ENCODE results near the gene TEX2. TPM values are rescaled to one million over a fixed set of nuclear protein-coding genes. Genes with fewer than 3 reads are reported as not detected.

TEX2 gene
- total RNA-seq, 1 donor from 2014 or later: 15.9 TPM

- intact Hi-C loops (cut with micrococcal nuclease): no loop called here
These were observed 137.1 kb downstream of the TEX2 start for GRCh38 chr17:64125937-64126336.

- intact Hi-C loops (cut with micrococcal nuclease): no loop called here
These were observed 138.5 kb downstream of the TEX2 start for GRCh38 chr17:64124609-64125008.

GRCh38 chr17:64123114-64123513 lies 139.9 kb downstream of the TEX2 start:
- intact Hi-C loops (cut with micrococcal nuclease): no loop called here

GRCh38 chr17:64120972-64121786 lies 141.9 kb downstream of the TEX2 start:
- intact Hi-C loops (cut with micrococcal nuclease): loop anchor here (1.0 to 2.0 kb wide), 4 partner anchors 30 to 70 kb away; no protein-coding TSS in a partner anchor

- intact Hi-C loops (cut with micrococcal nuclease): loop anchor here (2.0 kb wide), 2 partner anchors 37 to 69 kb away; no protein-coding TSS in a partner anchor
These were observed 142.8 kb downstream of the TEX2 start for GRCh38 chr17:64120159-64120810.

GRCh38 chr17:64117981-64118979 lies 144.8 kb downstream of the TEX2 start:
- intact Hi-C loops (cut with micrococcal nuclease): no loop called here

- intact Hi-C loops (cut with micrococcal nuclease): no loop called here
These were observed 147.1 kb downstream of the TEX2 start for GRCh38 chr17:64115822-64116534.

GRCh38 chr17:64115043-64115698 lies 147.9 kb downstream of the TEX2 start:
- intact Hi-C loops (cut with micrococcal nuclease): no loop called here

GRCh38 chr17:64113006-64113405 lies 150.1 kb downstream of the TEX2 start:
- intact Hi-C loops (cut with micrococcal nuclease): no loop called here

GRCh38 chr17:64111831-64112230 lies 151.2 kb downstream of the TEX2 start:
- intact Hi-C loops (cut with micrococcal nuclease): no loop called here

- intact Hi-C loops (cut with micrococcal nuclease): no loop called here
These were observed 152.5 kb downstream of the TEX2 start for GRCh38 chr17:64110379-64111152.

- intact Hi-C loops (cut with micrococcal nuclease): no loop called here
These were observed 153.7 kb downstream of the TEX2 start for GRCh38 chr17:64109400-64109799.

GRCh38 chr17:64107500-64108236 lies 155.4 kb downstream of the TEX2 start:
- intact Hi-C loops (cut with micrococcal nuclease): loop anchor here (2.0 kb wide), 1 partner anchor 15 kb away; no protein-coding TSS in a partner anchor

GRCh38 chr17:64106918-64107317 lies 156.1 kb downstream of the TEX2 start:
- intact Hi-C loops (cut with micrococcal nuclease): loop anchor here (2.0 kb wide), 1 partner anchor 14 kb away; no protein-coding TSS in a partner anchor

GRCh38 chr17:64103391-64104364 lies 159.4 kb downstream of the TEX2 start:
- intact Hi-C loops (cut with micrococcal nuclease): no loop called here

- intact Hi-C loops (cut with micrococcal nuclease): no loop called here
These were observed 160.3 kb downstream of the TEX2 start for GRCh38 chr17:64102627-64103390.

GRCh38 chr17:64099543-64099942 lies 163.5 kb downstream of the TEX2 start:
- intact Hi-C loops (cut with micrococcal nuclease): no loop called here

Data from T-helper 1 cell treated with Interleukin-12 subunit alpha and Interleukin-12 subunit beta and Interleukin-4 antibody, amounts not matched to agents 30 ng/mL and 1 ng/mL, for 36 hours (primary cell).